DMS79 (cell line): ENCODE data around the gene YIF1B.

ENCODE experiments used
- DNase-seq: peaks from one replicate; lab custom pipeline; 2025; lab: John Stamatoyannopoulos, UW

Gene YIF1B

GRCh38 chr19:38304352-38304865 lies 11.3 kb downstream of the YIF1B start:
- DNase-seq: no peak

GRCh38 chr19:38303517-38304351 lies 12.0 kb downstream of the YIF1B start, which contains the start of gene C19orf33:
Gene C19orf33 (plus strand): TSS chr19:38304251. CDS start chr19:38304262, 11 bp downstream.
- DNase-seq: no peak

GRCh38 chr19:38298821-38299680 lies 16.7 kb downstream of the YIF1B start:
- no peak for DNase-seq

DNA sequence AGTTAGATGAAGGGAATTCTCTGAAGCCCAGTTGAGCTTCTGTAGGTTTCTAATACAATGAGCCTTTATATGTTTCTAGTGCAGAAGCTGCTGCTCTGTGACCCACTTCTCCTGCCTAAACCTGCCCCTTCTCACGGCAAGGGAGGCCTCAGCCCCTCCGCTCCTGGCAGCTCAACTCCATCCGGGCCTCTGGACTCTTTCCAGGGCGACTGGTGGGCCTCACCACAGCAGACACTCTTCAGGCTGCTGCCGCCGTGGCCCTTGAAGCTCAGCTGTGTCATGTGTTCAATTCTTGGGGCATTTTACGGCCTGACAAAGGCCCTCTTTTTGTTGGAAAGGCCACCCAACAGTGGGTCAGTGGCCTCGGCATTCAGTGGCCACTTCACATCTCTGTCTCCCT lies 21.7 kb downstream of the YIF1B start:
- no peak for DNase-seq

GRCh38 chr19:38293281-38293680 lies 22.5 kb downstream of the YIF1B start:
- no peak for DNase-seq

GRCh38 chr19:38291855-38292254 lies 23.9 kb downstream of the YIF1B start:
- no peak for DNase-seq

DNA sequence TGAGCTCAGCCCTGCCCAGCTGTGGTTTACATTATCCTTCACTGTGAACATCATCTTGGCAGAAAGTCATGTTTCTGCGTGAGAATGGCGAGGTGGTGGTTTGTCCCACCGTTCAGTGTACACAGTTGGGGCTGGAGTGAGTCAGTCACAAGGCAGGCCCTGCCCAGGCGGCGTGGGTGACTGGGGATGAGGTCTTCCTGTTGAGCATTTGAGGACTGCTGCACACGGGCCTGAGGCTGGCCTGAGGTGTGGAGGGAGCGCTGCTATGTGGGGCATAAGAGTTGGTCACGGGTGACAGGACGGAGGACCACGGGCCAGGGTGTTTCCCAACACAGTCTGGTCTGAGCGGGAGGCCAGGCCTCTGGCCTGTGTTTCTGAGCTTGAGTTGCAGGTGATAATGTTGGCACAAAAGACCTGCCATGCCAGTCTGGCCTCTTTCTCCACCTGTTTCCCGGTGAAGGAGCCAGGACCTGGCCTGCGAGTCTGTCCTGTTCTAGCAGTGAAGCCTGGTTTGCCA lies 25.1 kb downstream of the YIF1B start:
- no peak for DNase-seq

DNA sequence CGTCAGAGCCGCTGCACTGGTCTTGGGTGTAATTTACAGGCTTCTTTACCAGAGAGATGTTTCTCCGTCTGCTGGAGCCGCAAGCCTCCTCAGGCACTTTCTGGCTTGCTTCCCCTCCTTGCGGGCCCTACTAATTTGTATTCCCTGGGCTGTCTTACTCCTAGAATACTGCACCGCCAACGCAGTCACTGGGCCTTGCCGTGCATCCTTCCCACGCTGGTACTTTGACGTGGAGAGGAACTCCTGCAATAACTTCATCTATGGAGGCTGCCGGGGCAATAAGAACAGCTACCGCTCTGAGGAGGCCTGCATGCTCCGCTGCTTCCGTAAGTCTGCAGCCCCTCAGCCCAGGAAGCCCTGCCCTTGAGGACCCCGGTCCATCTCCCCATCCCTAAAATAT lies 25.8 kb downstream of the YIF1B start:
- DNase-seq: no peak

DNA sequence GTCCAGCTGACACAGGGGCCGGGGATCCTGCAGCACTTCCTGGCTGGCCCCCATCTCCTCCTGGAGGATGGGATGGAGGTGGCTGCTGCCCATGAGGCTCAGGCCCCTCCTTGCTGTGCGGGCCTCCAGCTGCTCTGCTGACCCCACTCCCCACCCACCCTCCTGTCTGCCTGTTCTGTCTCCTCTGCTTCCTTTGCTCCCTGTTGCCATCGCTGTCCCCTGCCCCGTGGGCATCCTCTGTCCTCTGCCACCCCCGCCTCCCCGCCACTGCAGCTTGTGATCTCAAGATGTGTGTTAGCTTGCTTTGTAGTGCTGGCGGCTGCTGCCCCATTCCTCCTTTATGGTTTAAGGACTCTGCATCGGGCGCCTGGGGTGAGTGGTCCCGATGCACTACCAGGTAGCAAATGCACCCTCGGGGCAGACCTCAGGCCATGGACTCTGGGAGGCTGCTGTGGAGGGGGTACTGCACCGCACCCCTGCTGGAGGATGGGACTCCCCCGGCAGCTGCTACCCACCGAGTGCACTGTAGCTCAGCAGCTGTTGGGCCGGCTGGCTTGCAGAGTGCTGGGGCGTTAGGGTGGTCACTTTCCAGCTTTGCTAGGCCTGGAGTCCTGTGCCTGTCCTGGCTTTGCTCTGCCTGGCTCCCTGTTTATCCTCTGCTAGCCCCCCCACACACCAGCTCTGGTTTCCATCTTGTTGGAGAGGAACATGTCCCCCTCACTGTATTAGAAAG lies 27.5 kb downstream of the YIF1B start:
- no peak for DNase-seq

GRCh38 chr19:38287604-38288003 lies 28.1 kb downstream of the YIF1B start:
- no peak for DNase-seq

DNA sequence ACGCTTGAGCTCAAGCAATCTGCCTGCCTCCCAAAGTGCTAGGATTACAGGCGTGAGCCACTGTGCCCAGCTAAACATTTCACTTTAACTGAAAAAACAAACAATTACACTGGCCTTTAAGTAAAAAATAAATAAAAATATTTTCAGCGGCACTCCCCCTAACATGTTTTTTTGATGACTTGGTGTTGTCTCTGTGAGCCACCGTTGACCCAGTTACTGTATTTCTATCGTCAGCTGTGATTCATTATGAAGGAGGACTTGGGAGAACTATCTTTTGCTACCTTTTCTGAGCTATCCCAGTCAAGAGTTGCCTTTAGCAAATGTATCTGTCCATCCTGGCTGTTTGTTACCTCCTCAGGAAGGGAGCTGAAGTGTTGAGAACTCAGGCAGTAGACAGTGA lies 30.2 kb downstream of the YIF1B start:
- no peak for DNase-seq

GRCh38 chr19:38284422-38284821 lies 31.3 kb downstream of the YIF1B start:
- no peak for DNase-seq

GRCh38 chr19:38283271-38283670 lies 32.5 kb downstream of the YIF1B start:
- DNase-seq: no peak

DNA sequence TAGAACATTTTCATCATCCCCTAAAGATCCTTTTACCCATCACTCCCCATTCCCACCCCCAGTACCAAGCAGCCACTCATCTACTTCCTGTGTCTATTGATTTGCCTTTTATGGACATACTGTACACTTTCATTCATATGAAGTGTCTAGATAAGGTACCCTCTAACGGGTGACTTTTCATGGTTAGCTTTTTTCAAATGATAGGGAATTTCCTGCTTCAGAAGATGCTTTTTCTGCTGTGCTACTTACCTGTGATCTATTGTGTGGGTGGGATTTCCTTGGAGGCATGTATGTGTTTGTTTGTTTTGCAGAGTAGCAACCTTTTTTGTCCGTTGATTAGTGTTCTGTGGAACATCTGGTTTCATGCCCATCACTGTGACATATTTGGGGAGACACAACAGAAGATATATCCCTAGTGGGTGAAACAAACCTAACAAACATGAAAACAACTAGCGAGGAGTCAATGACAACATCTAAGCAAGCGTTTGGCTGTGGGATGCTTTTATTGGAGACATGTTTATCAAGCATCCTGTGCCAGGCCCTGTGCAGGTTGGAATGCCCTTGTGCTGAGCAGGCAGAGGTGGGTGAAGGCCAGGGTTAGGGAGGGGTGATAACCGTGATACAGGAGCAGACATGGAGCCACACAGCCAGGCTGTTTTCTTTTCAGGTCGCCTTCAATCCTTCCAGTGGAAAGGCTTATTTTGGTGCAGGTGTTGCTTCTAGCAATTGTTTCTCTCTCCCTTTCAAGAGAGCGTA lies 33.8 kb downstream of the YIF1B start:
- DNase-seq: no peak

- no peak for DNase-seq
Observed at GRCh38 chr19:38280030-38280921, 35.5 kb downstream of the YIF1B start.

GRCh38 chr19:38278751-38279150 lies 37.0 kb downstream of the YIF1B start:
- no peak for DNase-seq

DNA sequence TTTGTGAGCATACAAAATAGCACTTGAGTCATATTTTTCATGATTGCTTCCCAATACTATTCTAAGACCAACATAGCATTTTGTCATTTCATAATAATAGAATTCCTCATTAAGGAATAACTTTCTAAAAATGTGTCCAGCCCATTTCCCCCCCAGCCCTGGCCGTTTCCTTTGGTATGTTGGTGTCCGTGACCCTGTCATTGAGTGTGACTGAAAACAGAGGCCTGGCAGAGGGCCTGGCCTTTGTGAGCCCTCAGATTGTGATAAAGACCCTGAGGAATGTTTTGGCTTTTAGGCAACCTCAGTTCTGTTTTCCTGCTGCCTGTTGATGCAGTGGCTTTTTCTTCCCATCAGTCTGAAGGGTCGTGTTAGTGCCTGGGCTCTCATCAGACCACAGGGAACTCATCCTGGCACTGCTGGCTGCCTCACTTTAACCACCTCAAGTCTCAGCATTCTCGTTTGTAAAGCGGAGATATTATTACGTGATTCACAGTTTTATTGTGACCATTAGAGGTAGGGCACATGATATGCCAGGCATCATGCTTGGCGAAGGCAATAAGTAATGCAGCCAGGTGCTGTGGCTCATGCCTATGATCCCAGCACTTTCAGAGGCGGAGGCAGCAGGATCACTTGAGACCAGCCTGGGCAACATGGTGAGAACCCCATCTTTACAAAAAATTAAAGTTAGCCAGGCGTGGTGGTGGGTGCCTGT lies 37.6 kb downstream of the YIF1B start:
- DNase-seq: no peak

GRCh38 chr19:38277549-38277948 lies 38.2 kb downstream of the YIF1B start:
- no peak for DNase-seq

- DNase-seq: no peak
Observed at GRCh38 chr19:38276942-38277517, 38.7 kb downstream of the YIF1B start.
